Measurements from ENCODE around the gene SEMA4G. TPM values are rescaled to one million over a fixed set of nuclear protein-coding genes. Genes with fewer than 3 reads are reported as not detected.

Gene SEMA4G
- total RNA-seq, 1 experiment from 2014 or later: 8.5 TPM

DNA sequence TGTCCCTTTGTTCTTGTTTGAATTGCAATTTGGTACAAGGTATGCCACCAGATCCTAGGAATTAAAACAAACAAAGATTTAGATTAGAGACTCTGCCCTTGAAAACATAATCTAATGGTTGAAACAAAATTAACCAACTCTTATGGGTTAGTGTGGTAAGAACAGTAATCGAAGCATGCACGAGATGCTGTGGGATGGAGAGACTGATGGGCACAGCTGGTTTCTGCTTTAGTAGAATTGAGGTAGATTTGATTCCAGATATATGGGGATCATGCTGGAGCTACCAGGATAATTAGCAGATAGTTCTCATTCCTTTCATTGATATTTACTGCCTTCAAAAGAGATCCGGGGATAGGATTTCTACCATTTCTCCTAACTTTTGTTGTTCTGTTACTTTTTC lies 20.4 kb upstream of the SEMA4G start:
- peaks cover 13 to 65% (median 30%) of the 10 kb centered on the region in 3 experiments; a peak in 6 of 7 replicates for H3K36me3 Mint-ChIP-seq (ENCODE audit: insufficient read depth in 1 of 3, low read depth in 3 of 3)
- DNase-seq: no peak
- Histone ChIP-seq H4K91ac (ENCODE audit: insufficient read length, low read depth, low read length) (no peak overlapping the region), H3K4me2 (ENCODE audit: insufficient read depth, insufficient read length, low read length) (no peak overlapping the region), H2BK15ac (ENCODE audit: low read depth, low read length) (no peak overlapping the region), H4K8ac (replicated peaks; ENCODE audit: insufficient read length, low read depth, low read length) (no peak overlapping the region), H2BK20ac (ENCODE audit: low read depth, low read length, poor library complexity, severe bottlenecking) (no peak overlapping the region), H2BK120ac (ENCODE audit: low read depth, low read length, poor library complexity, severe bottlenecking) (no peak overlapping the region), H3K27me3 (ENCODE audit: insufficient read depth, low read length) (no peaks in the 10 kb centered on the region), H3K56ac (ENCODE audit: insufficient read length, low read depth, low read length) (no peak overlapping the region), H3K14ac (ENCODE audit: insufficient read depth, low read length) (no peak overlapping the region), H2BK12ac (ENCODE audit: insufficient read length, low read depth, low read length) (no peak overlapping the region), H3K27ac (ENCODE audit: insufficient read length, low read depth, low read length) (no peak overlapping the region), H2BK5ac (ENCODE audit: insufficient read length, low read length) (no peak overlapping the region), H3K18ac (ENCODE audit: insufficient read length, low read depth, low read length) (no peak overlapping the region), H3K4me1 (ENCODE audit: insufficient read depth, low read length) (no peaks in the 10 kb centered on the region), H4K20me1 (ENCODE audit: control insufficient read depth, insufficient read depth, insufficient read length) (no peaks in the 10 kb centered on the region), H2AK5ac (ENCODE audit: insufficient read length, low read length) (no peak overlapping the region), H3K79me2 (ENCODE audit: insufficient read depth, low read length) (no peaks in the 10 kb centered on the region), H3K79me1 (ENCODE audit: insufficient read depth, low read depth, low read length, poor library complexity, severe bottlenecking) (no peaks in the 10 kb centered on the region), H3T11ph (ENCODE audit: low read length) (no peak overlapping the region), H2AFZ (ENCODE audit: low read length) (no peak overlapping the region), H4K5ac (ENCODE audit: insufficient read length, low read depth, low read length) (no peak overlapping the region), H3K9me3 (ENCODE audit: control insufficient read depth, low read depth, low read length) (no peaks in the 10 kb centered on the region), H3K23ac (ENCODE audit: insufficient read length, low read depth, low read length) (no peak overlapping the region), H3K9ac (ENCODE audit: extremely low read depth, insufficient read length, low read length) (no peak overlapping the region), H3K23me2 (ENCODE audit: insufficient read length, low read depth, low read length, poor library complexity, severe bottlenecking) (no peaks in the 10 kb centered on the region), H3K4ac (ENCODE audit: low read depth, low read length) (no peak overlapping the region)
- H3K4me3 Mint-ChIP-seq: no peak overlapping the region
- TF ChIP-seq, protein P1, sequence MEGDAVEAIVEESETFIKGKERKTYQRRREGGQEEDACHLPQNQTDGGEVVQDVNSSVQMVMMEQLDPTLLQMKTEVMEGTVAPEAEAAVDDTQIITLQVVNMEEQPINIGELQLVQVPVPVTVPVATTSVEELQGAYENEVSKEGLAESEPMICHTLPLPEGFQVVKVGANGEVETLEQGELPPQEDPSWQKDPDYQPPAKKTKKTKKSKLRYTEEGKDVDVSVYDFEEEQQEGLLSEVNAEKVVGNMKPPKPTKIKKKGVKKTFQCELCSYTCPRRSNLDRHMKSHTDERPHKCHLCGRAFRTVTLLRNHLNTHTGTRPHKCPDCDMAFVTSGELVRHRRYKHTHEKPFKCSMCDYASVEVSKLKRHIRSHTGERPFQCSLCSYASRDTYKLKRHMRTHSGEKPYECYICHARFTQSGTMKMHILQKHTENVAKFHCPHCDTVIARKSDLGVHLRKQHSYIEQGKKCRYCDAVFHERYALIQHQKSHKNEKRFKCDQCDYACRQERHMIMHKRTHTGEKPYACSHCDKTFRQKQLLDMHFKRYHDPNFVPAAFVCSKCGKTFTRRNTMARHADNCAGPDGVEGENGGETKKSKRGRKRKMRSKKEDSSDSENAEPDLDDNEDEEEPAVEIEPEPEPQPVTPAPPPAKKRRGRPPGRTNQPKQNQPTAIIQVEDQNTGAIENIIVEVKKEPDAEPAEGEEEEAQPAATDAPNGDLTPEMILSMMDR (conservative IDR thresholded peaks at IDR 0.05): no peak
- no peaks in the 10 kb centered on the region for H3K4me1 Mint-ChIP-seq
- no peaks in the 10 kb centered on the region for H3K9me3 Mint-ChIP-seq
- H3K27ac Mint-ChIP-seq: peak overlapping the region in 1 of 3 experiments; percentile 68; a peak in 2 of 7 replicates
- WGBS (ENCODE audit: extremely low coverage, insufficient read length, low lambda C conversion rate): no CpG with 5 or more reads among the region's 3 CpGs
- H3K27me3 Mint-ChIP-seq (ENCODE audit: low read depth): no peaks in the 10 kb centered on the region
